ENCODE data around the gene DESI1.

DNA sequence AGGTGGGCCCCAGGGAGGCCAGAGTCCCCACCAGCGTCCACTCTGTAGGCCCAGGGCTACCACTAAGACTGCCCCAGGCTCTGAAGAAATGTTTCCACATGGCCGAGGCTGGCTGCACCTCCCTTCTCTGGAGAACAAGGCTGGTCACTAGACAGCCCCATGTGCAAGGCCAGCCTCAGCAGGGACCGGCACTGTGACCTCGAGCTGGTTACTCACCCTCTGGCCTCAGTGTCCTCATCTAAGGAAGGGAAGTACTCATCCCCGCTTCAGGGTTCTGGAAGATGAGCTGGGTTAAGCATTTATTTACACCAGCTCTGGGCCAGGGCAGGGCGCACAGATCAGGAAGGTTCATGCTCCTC lies 40.9 kb downstream of the DESI1 start:
- no peak for TF ChIP-seq EP300 (IDR thresholded peaks at IDR 0.05)
- no peak for TF ChIP-seq POLR2A (IDR thresholded peaks at IDR 0.05)
- TF ChIP-seq, protein P1, sequence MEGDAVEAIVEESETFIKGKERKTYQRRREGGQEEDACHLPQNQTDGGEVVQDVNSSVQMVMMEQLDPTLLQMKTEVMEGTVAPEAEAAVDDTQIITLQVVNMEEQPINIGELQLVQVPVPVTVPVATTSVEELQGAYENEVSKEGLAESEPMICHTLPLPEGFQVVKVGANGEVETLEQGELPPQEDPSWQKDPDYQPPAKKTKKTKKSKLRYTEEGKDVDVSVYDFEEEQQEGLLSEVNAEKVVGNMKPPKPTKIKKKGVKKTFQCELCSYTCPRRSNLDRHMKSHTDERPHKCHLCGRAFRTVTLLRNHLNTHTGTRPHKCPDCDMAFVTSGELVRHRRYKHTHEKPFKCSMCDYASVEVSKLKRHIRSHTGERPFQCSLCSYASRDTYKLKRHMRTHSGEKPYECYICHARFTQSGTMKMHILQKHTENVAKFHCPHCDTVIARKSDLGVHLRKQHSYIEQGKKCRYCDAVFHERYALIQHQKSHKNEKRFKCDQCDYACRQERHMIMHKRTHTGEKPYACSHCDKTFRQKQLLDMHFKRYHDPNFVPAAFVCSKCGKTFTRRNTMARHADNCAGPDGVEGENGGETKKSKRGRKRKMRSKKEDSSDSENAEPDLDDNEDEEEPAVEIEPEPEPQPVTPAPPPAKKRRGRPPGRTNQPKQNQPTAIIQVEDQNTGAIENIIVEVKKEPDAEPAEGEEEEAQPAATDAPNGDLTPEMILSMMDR (IDR thresholded peaks at IDR 0.05), result no peak
- TF ChIP-seq POLR2AphosphoS5 (IDR thresholded peaks at IDR 0.05), result no peak
